GM12878 (cell line): ENCODE results near the gene DNAI2. TPM values are rescaled to one million over a fixed set of nuclear protein-coding genes. Genes with fewer than 3 reads are reported as not detected.

ENCODE experiments used
- ATAC-seq: fragments of 200-7000 bp; cut with Tn5 transposase; 3 replicates; pipeline ENCODE4 v1.9.1; 2020; ENCODE audit warnings: mild to moderate bottlenecking, moderate library complexity
- BruUV-seq: library from RNA; stranded (reverse); fragments of 400-500 nt; replicated peaks from 2 replicates; lab custom pipeline; 2021; lab: Mats Ljungman, UMichigan
- CTCF ChIA-PET: fragments of 300-600 bp; sonication (Branson Sonifier 250); formaldehyde crosslinking; extraction: SDS; loops from one replicate; lab custom pipeline; 2021; ENCODE audit warnings: inconsistent platforms; lab: Yijun Ruan, JAX
- POLR2A ChIA-PET: fragments of 350-600 bp; formaldehyde crosslinking; extraction: SDS; loops from one replicate; lab custom pipeline; 2021; ENCODE audit warnings: inconsistent platforms; lab: Charles Lee
- RAD21 ChIA-PET: fragments of 300-600 bp; sonication (Branson Sonifier 250); formaldehyde crosslinking; loops from one replicate; lab custom pipeline; 2023; ENCODE audit warnings: antibody characterized with exemption; ENCODE audit not compliant: unreplicated experiment; lab: Charles Lee
- SMC1A ChIA-PET: fragments of 300-600 bp; sonication (Branson Sonifier 250); formaldehyde crosslinking; loops from one replicate; lab custom pipeline; 2023; ENCODE audit not compliant: unreplicated experiment, uncharacterized antibody; lab: Charles Lee
- DNase-seq: peaks from one replicate; pipeline ENCODE4 v3.0.0-alpha.2; 2011; ENCODE audit warnings: low read depth, low spot score
- FAIRE-seq: peaks from 3 replicates; lab custom pipeline; 2011; peaks lifted over from hg19 to GRCh38; lab: Jason Lieb, UNC
- H2AFZ ChIP-seq: 2 replicates; pipeline ENCODE4 v1.6.0; 2011; ENCODE audit warnings: low read depth, low read length, control low read depth; ENCODE audit not compliant: control insufficient read depth
- H3K27ac ChIP-seq: 2 replicates; pipeline ENCODE4 v1.5.1; 2011; ENCODE audit warnings: control low read depth; ENCODE audit not compliant: control insufficient read depth, insufficient read depth
- H3K27me3 ChIP-seq, 2 experiments: replicated peaks in 1 of 2; 2 replicates each; pipeline versions ENCODE4 v1.6.0 to v1.6.1; 2011; ENCODE audit warnings: low read length in 1 of 2; ENCODE audit not compliant: control insufficient read depth in 2 of 2, insufficient read depth in 2 of 2
- H3K36me3 ChIP-seq, 2 experiments: 2 replicates each; pipeline ENCODE4 v1.5.1; 2011; ENCODE audit warnings: low read length in 1 of 2; ENCODE audit not compliant: control insufficient read depth in 2 of 2, insufficient read depth in 2 of 2
- H3K4me1 ChIP-seq: 2 replicates; pipeline ENCODE4 v1.6.1; 2011; ENCODE audit warnings: mild to moderate bottlenecking, low read length, moderate library complexity, mixed read lengths; ENCODE audit not compliant: control insufficient read depth, insufficient read depth
- H3K4me2 ChIP-seq: 2 replicates; pipeline ENCODE4 v1.6.0; 2011; ENCODE audit warnings: control low read depth; ENCODE audit not compliant: control insufficient read depth, insufficient read depth
- H3K4me3 ChIP-seq: fragments of 200-600 bp; sonication (generic); 2 replicates; pipeline ENCODE4 v1.5.1; 2016
- H3K79me2 ChIP-seq: 2 replicates; pipeline ENCODE4 v1.6.0; 2011; ENCODE audit warnings: low read length; ENCODE audit not compliant: control insufficient read depth, insufficient read depth
- H3K9ac ChIP-seq: 2 replicates; pipeline ENCODE4 v1.8.0; 2011; ENCODE audit warnings: low read length, control low read depth, mixed read lengths; ENCODE audit not compliant: control insufficient read depth, insufficient read depth
- H3K9me3 ChIP-seq: replicated peaks from 3 replicates; pipeline ENCODE4 v1.5.1; 2011; ENCODE audit warnings: mild to moderate bottlenecking, low read length; ENCODE audit not compliant: control insufficient read depth, insufficient read depth
- H4K20me1 ChIP-seq: 2 replicates; pipeline ENCODE4 v1.6.0; 2011; ENCODE audit not compliant: control insufficient read depth, insufficient read depth
- ASH2L ChIP-seq: fragments of 300-600, 200-600 bp; sonication (generic); IDR thresholded peaks from 2 replicates; pipeline ENCODE4 v1.6.1; 2017; ENCODE audit warnings: low read depth, mild to moderate bottlenecking, borderline replicate concordance
- CREB1 ChIP-seq: IDR thresholded peaks from 2 replicates; pipeline ENCODE4 v1.6.1; 2012; ENCODE audit warnings: low read depth, mild to moderate bottlenecking, inconsistent platforms
- EED ChIP-seq: sonication (generic); IDR thresholded peaks from 2 replicates; pipeline ENCODE4 v1.6.1; 2016; ENCODE audit warnings: antibody characterized with exemption, low read depth
- ETV6 ChIP-seq, 2 experiments: fragments of 450-650 bp in 1 of 2; IDR thresholded peaks in 1 of 2; conservative IDR thresholded peaks in 1 of 2; 2 replicates each; pipeline ENCODE4 v1.6.1; 2014; ENCODE audit warnings: antibody characterized with exemption in 1 of 2, borderline replicate concordance in 1 of 2, low read depth in 1 of 2, mild to moderate bottlenecking in 1 of 2, moderate library complexity in 1 of 2
- IKZF1 ChIP-seq: fragments of 450-650 bp; conservative IDR thresholded peaks from 2 replicates; pipeline ENCODE4 v1.6.1; 2017; ENCODE audit warnings: antibody characterized with exemption, mild to moderate bottlenecking
- NR2C1 ChIP-seq: fragments of 450-650 bp; IDR thresholded peaks from 2 replicates; pipeline ENCODE4 v1.6.1; 2017; ENCODE audit warnings: antibody characterized with exemption, mild to moderate bottlenecking, moderate library complexity
- PML ChIP-seq: IDR thresholded peaks from 2 replicates; pipeline ENCODE4 v1.6.1; 2012; ENCODE audit warnings: low read length, inconsistent platforms
- RBBP5 ChIP-seq: fragments of 200-600 bp; sonication (generic); conservative IDR thresholded peaks from 2 replicates; pipeline ENCODE4 v1.6.1; 2016
- SRF ChIP-seq, 2 experiments: IDR thresholded peaks; 2 replicates each; pipeline ENCODE4 v1.6.1; 2011; ENCODE audit warnings: low read depth in 2 of 2, low read length in 2 of 2, mild to moderate bottlenecking in 1 of 2, moderate library complexity in 1 of 2
- SUPT20H ChIP-seq: IDR thresholded peaks from 2 replicates; pipeline ENCODE4 v1.6.1; 2011; ENCODE audit warnings: low read depth, mild to moderate bottlenecking, low read length, moderate library complexity, borderline replicate concordance; ENCODE audit not compliant: control insufficient read depth
- TAF1 ChIP-seq: IDR thresholded peaks from 2 replicates; pipeline ENCODE4 v1.6.1; 2011; ENCODE audit warnings: mild to moderate bottlenecking, low read depth, low read length, borderline replicate concordance
- ZNF24 ChIP-seq: fragments of 450-650 bp; IDR thresholded peaks from 2 replicates; pipeline ENCODE4 v1.6.1; 2017; ENCODE audit warnings: antibody characterized with exemption, mild to moderate bottlenecking
- WGBS: methylation state at CpG from one replicate; pipeline ENCODE4 v1.1.6; 2016; ENCODE audit warnings: low lambda C conversion rate; ENCODE audit not compliant: insufficient replicate concordance, insufficient coverage; ENCODE audit errors: missing lambda C conversion rate; 5-methylcytosine and 5-hydroxymethylcytosine counted together
- in situ Hi-C: fragments of 300-500 bp; cut with MboI; formaldehyde crosslinking; loops from 9 replicates; pipeline ENCODE4 v1.14.3; 2018; ENCODE audit warnings: mixed read lengths
- intact Hi-C: fragments of 100-400 bp; cut with micrococcal nuclease; formaldehyde crosslinking; loops from one replicate; pipeline ENCODE4 v1.14.2; 2022; ENCODE audit not compliant: unreplicated experiment
- polyA plus RNA-seq, 11 experiments: library from polyadenylated mRNA; depleted of rRNA in 4 of 11; unstranded in 6 of 11; stranded (reverse) in 5 of 11; fragments of >200 nt; fragmentation: Nextera tagmentation in 4 of 11; fragmentation: Illumina TruSeq in 1 of 11; extraction: Ambion mirVana in 4 of 11; extraction: Trizol in 1 of 11; gene quantifications; 1 replicate in 1 of 11; 2 replicates in 10 of 11; pipeline versions ENCODE4 v1.2.1 to v1.2.3, GENCODE V29; 2011 to 2016; ENCODE audit warnings: inconsistent platforms in 2 of 11, missing spikeins in 2 of 11, low read depth in 1 of 11
- total RNA-seq, 4 experiments: library from RNA; depleted of rRNA in 3 of 4; stranded (reverse); fragments of >200 nt in 3 of 4; fragmentation: Illumina TruSeq in 1 of 4; extraction: Trizol in 1 of 4; gene quantifications; 2 replicates each; pipeline versions ENCODE4 v1.2.1 to v1.2.3, GENCODE V29; 2013 to 2021
- TF ChIP-seq, protein P1 (sequence below): fragments of 450-650 bp; IDR thresholded peaks from 2 replicates; pipeline ENCODE4 v1.6.1; 2017; ENCODE audit warnings: mild to moderate bottlenecking, moderate library complexity
- TF ChIP-seq, protein P2 (sequence below): fragments of 450-650 bp; IDR thresholded peaks from 2 replicates; pipeline ENCODE4 v1.6.1; 2017; ENCODE audit warnings: mild to moderate bottlenecking, moderate library complexity
- TF ChIP-seq, protein P3 (sequence below): IDR thresholded peaks from 2 replicates; pipeline ENCODE4 v1.6.1; 2012; ENCODE audit warnings: low read length, inconsistent platforms

DNAI2 gene
- total and polyA plus RNA-seq, 10 of the 15 experiments (the other 5 are each of a cell fraction or from before 2014, with no cell fraction given) = 0.04 to 1.8 (median 0.13) TPM

DNA sequence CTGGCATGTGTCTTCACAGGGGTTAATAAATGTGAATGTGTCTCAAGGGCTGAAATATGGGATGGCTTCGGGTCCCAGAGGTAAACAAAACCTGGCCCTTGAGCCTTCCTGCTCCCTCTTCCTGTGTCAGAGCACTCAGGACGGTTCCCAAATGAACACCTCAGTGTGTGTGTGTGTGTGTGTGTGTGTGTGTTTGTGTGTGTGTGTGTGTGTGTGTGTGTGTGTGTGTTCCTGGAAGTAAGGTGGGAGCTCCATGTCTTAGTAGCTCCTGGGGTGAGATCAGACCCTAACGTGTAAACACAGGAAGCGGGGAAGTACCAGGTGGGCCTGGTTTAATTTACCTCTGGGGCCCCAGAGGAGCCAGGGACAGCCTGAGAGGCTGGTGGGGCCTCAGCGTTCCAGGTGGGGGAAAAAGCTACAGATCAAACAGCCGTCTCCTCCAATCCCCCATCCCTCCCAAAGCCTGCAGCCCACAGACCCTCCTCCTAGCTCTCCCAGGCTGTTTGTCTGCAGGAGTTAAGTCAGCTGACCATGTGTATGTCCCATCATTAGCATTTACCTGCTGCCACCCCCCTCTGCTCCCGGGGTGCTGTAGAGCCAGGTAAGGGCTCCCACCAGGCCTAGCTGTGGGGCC is 58.1 kb downstream of the DNAI2 start:
- H3K4me1 ChIP-seq = peaks cover 3% of the 10 kb centered on the region; the same call in 1 of the 2 replicates
- H3K9me3 ChIP-seq = no peaks in the 10 kb centered on the region
- in situ Hi-C loops (no loop called here), intact Hi-C loops (no loop called here)
- H3K27ac ChIP-seq = no peak overlapping the region
- RAD21 ChIA-PET = no interaction called here
- WGBS = 8% methylated on average over 7 of the region's 7 CpGs
- no peaks in the 10 kb centered on the region for H3K27me3 ChIP-seq
- SMC1A ChIA-PET = interaction anchor here (1.0 kb wide), 1 partner anchor 23 kb away, joined by 3 read pairs; no protein-coding TSS in a partner anchor
- BruUV-seq = no TSS peak
- DNase-seq = no peak
- no peak for FAIRE-seq
- H3K4me3 ChIP-seq = no peak overlapping the region
- no peak overlapping the region for H3K9ac ChIP-seq
- no peak overlapping the region for H3K4me2 ChIP-seq
- no peaks in the 10 kb centered on the region for H3K36me3 ChIP-seq
- H4K20me1 ChIP-seq = no peaks in the 10 kb centered on the region
- CTCF ChIA-PET = no interaction called here
- H3K79me2 ChIP-seq = no peaks in the 10 kb centered on the region
- no peak for ATAC-seq
- H2AFZ ChIP-seq = no peak overlapping the region
- POLR2A ChIA-PET = no interaction called here
- TF ChIP-seq, protein P1, sequence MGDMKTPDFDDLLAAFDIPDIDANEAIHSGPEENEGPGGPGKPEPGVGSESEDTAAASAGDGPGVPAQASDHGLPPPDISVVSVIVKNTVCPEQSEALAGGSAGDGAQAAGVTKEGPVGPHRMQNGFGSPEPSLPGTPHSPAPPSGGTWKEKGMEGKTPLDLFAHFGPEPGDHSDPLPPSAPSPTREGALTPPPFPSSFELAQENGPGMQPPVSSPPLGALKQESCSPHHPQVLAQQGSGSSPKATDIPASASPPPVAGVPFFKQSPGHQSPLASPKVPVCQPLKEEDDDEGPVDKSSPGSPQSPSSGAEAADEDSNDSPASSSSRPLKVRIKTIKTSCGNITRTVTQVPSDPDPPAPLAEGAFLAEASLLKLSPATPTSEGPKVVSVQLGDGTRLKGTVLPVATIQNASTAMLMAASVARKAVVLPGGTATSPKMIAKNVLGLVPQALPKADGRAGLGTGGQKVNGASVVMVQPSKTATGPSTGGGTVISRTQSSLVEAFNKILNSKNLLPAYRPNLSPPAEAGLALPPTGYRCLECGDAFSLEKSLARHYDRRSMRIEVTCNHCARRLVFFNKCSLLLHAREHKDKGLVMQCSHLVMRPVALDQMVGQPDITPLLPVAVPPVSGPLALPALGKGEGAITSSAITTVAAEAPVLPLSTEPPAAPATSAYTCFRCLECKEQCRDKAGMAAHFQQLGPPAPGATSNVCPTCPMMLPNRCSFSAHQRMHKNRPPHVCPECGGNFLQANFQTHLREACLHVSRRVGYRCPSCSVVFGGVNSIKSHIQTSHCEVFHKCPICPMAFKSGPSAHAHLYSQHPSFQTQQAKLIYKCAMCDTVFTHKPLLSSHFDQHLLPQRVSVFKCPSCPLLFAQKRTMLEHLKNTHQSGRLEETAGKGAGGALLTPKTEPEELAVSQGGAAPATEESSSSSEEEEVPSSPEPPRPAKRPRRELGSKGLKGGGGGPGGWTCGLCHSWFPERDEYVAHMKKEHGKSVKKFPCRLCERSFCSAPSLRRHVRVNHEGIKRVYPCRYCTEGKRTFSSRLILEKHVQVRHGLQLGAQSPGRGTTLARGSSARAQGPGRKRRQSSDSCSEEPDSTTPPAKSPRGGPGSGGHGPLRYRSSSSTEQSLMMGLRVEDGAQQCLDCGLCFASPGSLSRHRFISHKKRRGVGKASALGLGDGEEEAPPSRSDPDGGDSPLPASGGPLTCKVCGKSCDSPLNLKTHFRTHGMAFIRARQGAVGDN = no peak
- no peak for TF ChIP-seq ZNF24
- TF ChIP-seq IKZF1 = no peak
- no peak for TF ChIP-seq NR2C1
- TF ChIP-seq SUPT20H = no peak
- no peak for TF ChIP-seq PML
- TF ChIP-seq SRF (IDR thresholded peaks at IDR 0.05; ENCODE audit: low read depth in 2 of 2, low read length in 2 of 2) = no peak
- no peak for TF ChIP-seq TAF1
- TF ChIP-seq, protein P2, sequence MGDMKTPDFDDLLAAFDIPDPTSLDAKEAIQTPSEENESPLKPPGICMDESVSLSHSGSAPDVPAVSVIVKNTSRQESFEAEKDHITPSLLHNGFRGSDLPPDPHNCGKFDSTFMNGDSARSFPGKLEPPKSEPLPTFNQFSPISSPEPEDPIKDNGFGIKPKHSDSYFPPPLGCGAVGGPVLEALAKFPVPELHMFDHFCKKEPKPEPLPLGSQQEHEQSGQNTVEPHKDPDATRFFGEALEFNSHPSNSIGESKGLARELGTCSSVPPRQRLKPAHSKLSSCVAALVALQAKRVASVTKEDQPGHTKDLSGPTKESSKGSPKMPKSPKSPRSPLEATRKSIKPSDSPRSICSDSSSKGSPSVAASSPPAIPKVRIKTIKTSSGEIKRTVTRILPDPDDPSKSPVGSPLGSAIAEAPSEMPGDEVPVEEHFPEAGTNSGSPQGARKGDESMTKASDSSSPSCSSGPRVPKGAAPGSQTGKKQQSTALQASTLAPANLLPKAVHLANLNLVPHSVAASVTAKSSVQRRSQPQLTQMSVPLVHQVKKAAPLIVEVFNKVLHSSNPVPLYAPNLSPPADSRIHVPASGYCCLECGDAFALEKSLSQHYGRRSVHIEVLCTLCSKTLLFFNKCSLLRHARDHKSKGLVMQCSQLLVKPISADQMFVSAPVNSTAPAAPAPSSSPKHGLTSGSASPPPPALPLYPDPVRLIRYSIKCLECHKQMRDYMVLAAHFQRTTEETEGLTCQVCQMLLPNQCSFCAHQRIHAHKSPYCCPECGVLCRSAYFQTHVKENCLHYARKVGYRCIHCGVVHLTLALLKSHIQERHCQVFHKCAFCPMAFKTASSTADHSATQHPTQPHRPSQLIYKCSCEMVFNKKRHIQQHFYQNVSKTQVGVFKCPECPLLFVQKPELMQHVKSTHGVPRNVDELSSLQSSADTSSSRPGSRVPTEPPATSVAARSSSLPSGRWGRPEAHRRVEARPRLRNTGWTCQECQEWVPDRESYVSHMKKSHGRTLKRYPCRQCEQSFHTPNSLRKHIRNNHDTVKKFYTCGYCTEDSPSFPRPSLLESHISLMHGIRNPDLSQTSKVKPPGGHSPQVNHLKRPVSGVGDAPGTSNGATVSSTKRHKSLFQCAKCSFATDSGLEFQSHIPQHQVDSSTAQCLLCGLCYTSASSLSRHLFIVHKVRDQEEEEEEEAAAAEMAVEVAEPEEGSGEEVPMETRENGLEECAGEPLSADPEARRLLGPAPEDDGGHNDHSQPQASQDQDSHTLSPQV = no peak
- no peak for TF ChIP-seq RBBP5
- TF ChIP-seq ETV6 (conservative IDR thresholded peaks at IDR 0.05 in 1 of 2, IDR thresholded peaks at IDR 0.05 in 1 of 2; ENCODE audit: borderline replicate concordance in 1 of 2, low read depth in 1 of 2) = no peak
- no peak for TF ChIP-seq EED
- no peak for TF ChIP-seq CREB1
- TF ChIP-seq, protein P3, sequence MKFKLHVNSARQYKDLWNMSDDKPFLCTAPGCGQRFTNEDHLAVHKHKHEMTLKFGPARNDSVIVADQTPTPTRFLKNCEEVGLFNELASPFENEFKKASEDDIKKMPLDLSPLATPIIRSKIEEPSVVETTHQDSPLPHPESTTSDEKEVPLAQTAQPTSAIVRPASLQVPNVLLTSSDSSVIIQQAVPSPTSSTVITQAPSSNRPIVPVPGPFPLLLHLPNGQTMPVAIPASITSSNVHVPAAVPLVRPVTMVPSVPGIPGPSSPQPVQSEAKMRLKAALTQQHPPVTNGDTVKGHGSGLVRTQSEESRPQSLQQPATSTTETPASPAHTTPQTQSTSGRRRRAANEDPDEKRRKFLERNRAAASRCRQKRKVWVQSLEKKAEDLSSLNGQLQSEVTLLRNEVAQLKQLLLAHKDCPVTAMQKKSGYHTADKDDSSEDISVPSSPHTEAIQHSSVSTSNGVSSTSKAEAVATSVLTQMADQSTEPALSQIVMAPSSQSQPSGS = no peak
- no peak for TF ChIP-seq ASH2L
